GM21447 (cell line): ENCODE measurements around the gene GRIA1.
A peak's percentile ranks its signal among the peaks of the same experiment; 100 is the strongest.
"Not testable (repeated sequence)": the region's sequence is repeated elsewhere in the genome, so short reads cannot be mapped to it uniquely, and the experiment has no call there.

Experiments used
- ATAC-seq: cut with Tn5 transposase; IDR thresholded peaks from one replicate; pipeline ENCODE4 v1.9.1; 2021; ENCODE audit not compliant: unreplicated experiment

The GRIA1 gene

DNA sequence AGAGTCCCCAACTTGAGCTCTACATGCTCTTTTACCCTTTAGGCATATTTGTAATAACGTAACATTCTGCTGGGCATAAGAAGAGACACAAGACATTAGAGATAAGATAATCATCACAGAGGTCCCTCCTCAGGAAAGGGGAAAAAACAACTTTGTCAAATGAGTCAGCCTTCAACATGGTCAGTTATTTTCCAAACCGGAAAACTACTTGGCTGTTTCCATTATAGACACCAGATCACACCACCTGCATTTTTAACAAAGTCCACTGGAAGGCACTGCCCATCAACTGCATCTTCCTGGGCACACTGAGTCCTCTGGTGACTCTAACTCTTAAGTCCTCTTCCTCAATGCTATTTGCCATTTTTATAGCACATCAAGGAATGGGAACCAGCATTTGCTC, 326.4 kb downstream of the GRIA1 start:
- ATAC-seq, result no peak

DNA sequence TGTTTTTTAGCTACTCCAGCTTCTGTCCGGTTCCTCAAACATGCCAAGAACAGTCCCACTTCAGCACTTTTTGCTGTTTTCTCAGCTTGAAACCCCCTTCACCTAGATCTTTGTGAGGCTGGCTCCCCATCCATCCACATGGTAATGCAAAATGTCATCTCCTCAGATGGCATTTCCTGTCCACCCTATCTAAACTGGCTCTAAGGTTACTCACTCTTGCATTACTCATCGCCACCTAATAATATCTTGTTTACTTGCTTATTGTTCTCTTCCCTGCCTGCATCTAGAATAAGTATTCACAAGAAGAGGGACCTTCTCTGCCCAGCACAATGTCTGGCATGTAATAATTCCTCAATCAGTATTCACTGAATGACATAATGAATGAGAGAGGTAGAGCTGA, 328.2 kb downstream of the GRIA1 start:
- ATAC-seq, result no peak

DNA sequence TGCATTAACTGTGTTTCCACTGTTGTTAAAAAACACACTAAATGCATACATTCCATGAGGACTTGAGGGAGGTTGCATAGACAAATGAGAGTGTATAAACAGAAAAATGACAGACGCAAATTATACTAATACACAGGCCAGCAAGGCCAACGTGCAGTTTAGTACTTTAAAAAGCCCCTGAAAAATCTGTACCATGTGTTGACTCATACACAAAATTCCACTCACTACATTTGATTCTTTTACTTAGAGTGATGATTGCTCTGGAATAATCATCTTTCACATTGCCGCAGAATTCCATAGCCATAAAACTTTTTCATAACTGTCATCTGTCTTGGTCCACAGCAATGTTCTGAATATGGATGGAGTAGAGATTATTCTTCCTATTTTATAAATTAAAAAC, 332.6 kb downstream of the GRIA1 start:
- ATAC-seq, result no peak

GRCh38 chr5:153824909-153825308, 334.4 kb downstream of the GRIA1 start:
- no peak for ATAC-seq

DNA sequence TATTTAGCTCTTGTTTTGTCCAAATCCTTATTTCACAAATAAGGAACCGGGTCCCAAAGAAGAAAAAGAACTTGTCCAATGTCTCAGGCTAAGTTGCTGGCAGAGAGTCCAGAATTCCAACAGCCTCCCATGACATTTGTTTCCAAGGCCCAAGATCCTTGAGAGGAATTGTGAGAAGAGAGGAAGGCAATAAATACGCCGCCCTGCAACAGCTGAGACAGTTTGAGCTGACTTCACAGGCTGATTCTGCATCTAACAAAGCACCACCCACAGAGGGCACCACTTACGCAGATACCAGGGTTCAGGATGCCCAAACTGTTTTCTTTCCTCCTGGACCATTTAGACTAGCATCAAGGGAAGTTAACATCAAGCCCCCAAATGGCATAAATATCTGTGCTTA, 336.9 kb downstream of the GRIA1 start:
- no peak for ATAC-seq

GRCh38 chr5:153829510-153830065, 339.1 kb downstream of the GRIA1 start:
- no peak for ATAC-seq

GRCh38 chr5:153831973-153832372, 341.5 kb downstream of the GRIA1 start:
- ATAC-seq, result peak; percentile 91

GRCh38 chr5:153835891-153836515, 345.5 kb downstream of the GRIA1 start:
- no peak for ATAC-seq

DNA sequence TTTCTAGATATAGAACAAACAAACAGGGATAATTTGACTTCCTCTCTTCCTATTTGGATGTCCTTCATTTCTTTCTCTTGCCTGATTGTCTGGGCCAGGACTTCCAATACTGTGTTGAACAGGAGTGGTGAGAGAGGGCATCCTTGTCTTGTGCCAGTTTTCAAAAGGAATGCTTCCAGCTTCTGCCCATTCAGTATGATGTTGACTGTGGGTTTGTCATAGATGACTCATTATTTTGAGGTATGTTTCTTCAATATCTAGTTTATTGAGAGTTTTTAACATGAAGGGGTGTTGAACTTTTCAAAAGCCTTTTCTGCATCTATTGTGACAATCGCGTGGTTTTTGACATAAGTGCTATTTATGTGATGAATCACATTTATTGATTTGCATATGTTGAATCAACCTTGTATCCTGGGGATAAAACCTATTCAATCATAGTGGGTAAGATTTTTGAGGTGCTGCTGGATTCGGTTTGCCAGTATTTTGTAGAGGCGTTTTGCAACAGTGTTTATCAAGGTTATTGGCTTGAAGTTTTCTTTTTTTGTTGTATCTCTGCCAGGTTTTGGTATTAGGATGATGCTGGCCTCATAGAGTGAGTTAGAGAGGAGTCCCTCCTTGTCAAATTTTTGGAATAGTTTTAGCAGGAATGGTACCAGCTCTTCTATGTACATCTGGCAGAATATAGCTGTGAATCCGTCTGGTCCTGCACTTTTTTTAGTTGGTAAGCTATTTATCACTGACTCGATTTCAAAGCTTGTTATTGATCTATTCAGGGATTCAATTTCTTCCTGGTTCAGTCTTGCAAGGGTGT, 359.0 kb downstream of the GRIA1 start:
- ATAC-seq, result not testable (repeated sequence)

GRCh38 chr5:153860195-153860886, 369.9 kb downstream of the GRIA1 start:
- no peak for ATAC-seq

- ATAC-seq, result not testable (repeated sequence)
Observed at GRCh38 chr5:153862906-153863305, 372.4 kb downstream of the GRIA1 start.
